ENCODE measurements around the gene SHANK2. TPM values are rescaled to one million over a fixed set of nuclear protein-coding genes. Genes with fewer than 3 reads are reported as not detected.

The SHANK2 gene
- total and polyA plus RNA-seq, 2 of the 4 experiments (the other 2 are of a cell fraction): 1.6 to 2.2 TPM

DNA sequence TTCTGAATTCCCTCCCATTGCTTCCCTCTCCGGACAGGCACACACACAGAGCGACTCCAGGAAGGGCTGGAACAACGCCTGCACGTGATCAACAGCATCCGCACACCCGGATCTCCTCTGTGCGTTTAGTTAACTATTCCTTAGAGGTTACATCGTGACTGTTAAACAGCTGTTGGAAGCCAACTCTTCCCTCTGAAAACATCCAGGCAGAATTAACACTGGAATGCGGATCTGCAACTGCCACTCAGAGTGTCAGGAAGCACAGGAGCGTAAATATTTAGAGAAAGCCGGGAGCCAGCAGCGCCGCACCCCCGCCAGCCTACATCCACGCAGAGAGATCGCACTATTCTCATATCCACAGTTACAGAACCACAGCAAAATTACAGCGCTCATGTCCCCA lies 46.2 kb downstream of the SHANK2 start:
- H3K56ac ChIP-seq (ENCODE audit: extremely low read depth, insufficient read depth, low read length): no peak overlapping the region
- H3K27ac ChIP-seq (ENCODE audit: insufficient read depth, low read length): peak overlapping the region; percentile 73
- H3K4me1 ChIP-seq (ENCODE audit: control insufficient read depth, insufficient read depth, low read length): peaks cover 10% of the 10 kb centered on the region
- peak overlapping the region; percentile 44; the same call in 1 of the 2 replicates for H3K18ac ChIP-seq (ENCODE audit: low read depth, low read length)
- dilution Hi-C loops (cut with HindIII; ENCODE audit: low sequenced_read_pairs, unreplicated experiment) (no loop called here), in situ Hi-C loops (cut with MboI; ENCODE audit: low sequenced_read_pairs) (no loop called here), intact Hi-C loops (cut with micrococcal nuclease) (loop anchor here (5.0 kb wide), 1 partner anchor 36 kb away; no protein-coding TSS in a partner anchor)
- CTCF ChIA-PET: no interaction called here
- WGBS, 2 experiments (ENCODE audit: extremely low coverage in 2 of 2, insufficient read length in 1 of 2): 0% methylated on average over 1 of the region's 17 CpGs; no CpG with 5 or more reads in 1 of the 2 experiments
- H4K91ac ChIP-seq (ENCODE audit: insufficient read depth, low read depth, low read length): peak overlapping the region; percentile 26; the same call in 1 of the 2 replicates
- peak overlapping the region; percentile 50; the same call in 2 of the 3 replicates for H2BK15ac ChIP-seq (ENCODE audit: low read depth, low read length)
- peak; percentile 66 for DNase-seq
- peak overlapping the region; percentile 80 for H2AFZ ChIP-seq (replicated peaks; ENCODE audit: low read length, poor library complexity)
- no peak overlapping the region for H2AK9ac ChIP-seq (replicated peaks; ENCODE audit: low read depth, low read length, poor library complexity)
- peak overlapping the region; percentile 37; the same call in 1 of the 2 replicates for H2BK120ac ChIP-seq (ENCODE audit: low read depth, low read length)
- H3K36me3 ChIP-seq (ENCODE audit: control insufficient read depth, insufficient read depth, low read length): peaks cover 4% of the 10 kb centered on the region; the same call in 1 of the 2 replicates
- peak overlapping the region; percentile 30 to 67; a peak in 3 of 4 replicates for H4K8ac ChIP-seq (ENCODE audit: low read depth in 2 of 2, low read length in 2 of 2)
- H3K27me3 ChIP-seq (ENCODE audit: control insufficient read depth, insufficient read depth, low read length): no peaks in the 10 kb centered on the region
- H3K9me1 ChIP-seq (ENCODE audit: insufficient read depth, low read length): no peaks in the 10 kb centered on the region
- ATAC-seq (ENCODE audit: low read depth): peak; percentile 90
- no peak overlapping the region for H3K14ac ChIP-seq (replicated peaks; ENCODE audit: low read depth, low read length)
- H4K5ac ChIP-seq (ENCODE audit: low read depth, low read length): peak overlapping the region; percentile 39; the same call in 1 of the 2 replicates
- no peak overlapping the region for H2AK5ac ChIP-seq (ENCODE audit: low read depth, low read length)
- H3K9me3 ChIP-seq (ENCODE audit: control insufficient read depth, insufficient read depth, low read length): no peaks in the 10 kb centered on the region
- no peaks in the 10 kb centered on the region; a peak in 1 of 4 replicates for H3K79me1 ChIP-seq (ENCODE audit: low read depth in 1 of 2, low read length in 2 of 2)
- H3K4me2 ChIP-seq (ENCODE audit: low read depth, low read length): peak overlapping the region; percentile 64
- TF ChIP-seq, protein P1, sequence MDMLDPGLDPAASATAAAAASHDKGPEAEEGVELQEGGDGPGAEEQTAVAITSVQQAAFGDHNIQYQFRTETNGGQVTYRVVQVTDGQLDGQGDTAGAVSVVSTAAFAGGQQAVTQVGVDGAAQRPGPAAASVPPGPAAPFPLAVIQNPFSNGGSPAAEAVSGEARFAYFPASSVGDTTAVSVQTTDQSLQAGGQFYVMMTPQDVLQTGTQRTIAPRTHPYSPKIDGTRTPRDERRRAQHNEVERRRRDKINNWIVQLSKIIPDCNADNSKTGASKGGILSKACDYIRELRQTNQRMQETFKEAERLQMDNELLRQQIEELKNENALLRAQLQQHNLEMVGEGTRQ (IDR thresholded peaks at IDR 0.05; ENCODE audit: low read depth, low read length): peak; percentile 89
- TF ChIP-seq RAD21 (IDR thresholded peaks at IDR 0.05; ENCODE audit: low read length) (no peak), BHLHE40 (IDR thresholded peaks at IDR 0.05; ENCODE audit: low read depth, low read length) (peak; percentile 94)
- no peak overlapping the region for H3K4me3 ChIP-seq (ENCODE audit: insufficient read depth, low read depth, low read length)
- POLR2A ChIA-PET (ENCODE audit: unreplicated experiment): no interaction called here
- no peak overlapping the region for H3K23ac ChIP-seq (ENCODE audit: low read depth, low read length)
- no TSS peak for BruUV-seq (replicated peaks)
- H3K4ac ChIP-seq (ENCODE audit: low read depth, low read length): peak overlapping the region; percentile 34; the same call in 1 of the 2 replicates
- no peaks in the 10 kb centered on the region; the same call in 1 of the 2 replicates for H4K20me1 ChIP-seq (ENCODE audit: insufficient read depth, low read length)
- no peak overlapping the region for H3K9ac ChIP-seq (ENCODE audit: low read depth, low read length)
- H2BK5ac ChIP-seq (ENCODE audit: low read depth, low read length, poor library complexity, severe bottlenecking): peak overlapping the region; percentile 6
- peak overlapping the region; percentile 15; the same call in 1 of the 2 replicates for H2BK20ac ChIP-seq (ENCODE audit: low read depth, low read length)
